NCI-H128 (cell line): ENCODE measurements around the gene SEMA3C.

Source experiments
- DNase-seq: peaks from one replicate; lab custom pipeline; 2025; ENCODE audit not compliant: unreplicated experiment; lab: John Stamatoyannopoulos, UW

The SEMA3C gene

GRCh38 chr7:80783678-80784327 lies 135.0 kb downstream of the SEMA3C start:
- DNase-seq: no peak

DNA sequence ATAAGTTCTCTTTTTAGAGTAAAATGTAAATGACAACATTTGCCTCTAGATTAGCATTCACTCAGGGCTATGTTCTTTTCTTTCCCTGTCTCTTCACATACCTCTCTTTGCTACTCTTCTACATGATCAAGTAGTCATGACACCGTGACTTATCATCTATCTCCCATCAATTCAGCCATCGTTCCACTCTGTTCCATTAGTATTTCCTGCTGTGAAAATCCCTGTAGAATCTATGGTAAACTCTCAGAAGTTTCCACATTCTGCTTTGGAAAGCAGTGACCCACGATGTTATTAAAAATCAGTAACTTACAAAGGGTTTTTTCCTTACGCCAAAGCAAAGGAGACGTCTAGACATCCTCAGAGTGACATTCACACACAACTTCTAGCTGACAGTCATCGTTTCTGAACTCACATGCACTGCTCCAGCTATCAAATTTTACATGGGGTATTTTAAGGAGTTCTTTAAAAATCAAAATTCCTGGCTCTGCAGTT lies 135.6 kb downstream of the SEMA3C start:
- DNase-seq: no peak

GRCh38 chr7:80781561-80781979 lies 137.3 kb downstream of the SEMA3C start:
- no peak for DNase-seq

GRCh38 chr7:80781146-80781545 lies 137.7 kb downstream of the SEMA3C start:
- no peak for DNase-seq

DNA sequence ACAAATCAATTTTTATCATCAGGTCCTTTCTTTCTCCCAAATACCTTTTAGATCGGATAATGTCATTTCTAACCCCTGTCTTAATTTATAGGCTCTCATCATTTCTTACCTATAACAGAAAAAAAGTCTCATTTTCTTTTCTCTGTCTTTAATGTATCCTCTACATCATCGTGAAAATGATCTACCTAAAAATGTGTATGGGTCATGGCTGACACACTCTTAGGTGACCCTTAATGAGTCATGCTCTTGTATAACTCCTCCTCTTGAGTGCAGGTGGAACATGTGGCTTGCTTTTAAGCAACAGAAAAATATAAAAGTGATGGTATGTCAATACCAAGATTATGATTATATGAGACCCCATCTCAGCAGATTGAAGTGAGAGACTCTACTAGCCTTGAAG lies 139.4 kb downstream of the SEMA3C start:
- no peak for DNase-seq

DNA sequence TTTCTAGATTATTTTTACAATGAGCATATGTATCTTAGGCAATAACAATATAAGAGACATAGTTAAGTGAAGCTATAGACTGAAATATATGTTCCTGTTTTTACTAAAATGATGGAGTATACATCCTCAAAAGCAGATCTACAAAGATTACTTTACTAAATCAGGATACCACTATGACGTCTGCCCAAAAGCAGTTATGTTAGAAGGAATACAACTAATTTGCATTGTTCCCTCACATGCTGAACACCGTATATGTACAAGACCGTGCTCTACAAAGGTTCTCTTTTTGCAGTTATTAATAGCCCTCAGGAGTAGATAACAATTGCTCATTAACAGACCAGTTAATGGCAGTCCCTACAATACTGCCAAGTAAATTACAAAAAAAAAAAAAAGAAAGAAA lies 143.0 kb downstream of the SEMA3C start:
- DNase-seq: no peak

DNA sequence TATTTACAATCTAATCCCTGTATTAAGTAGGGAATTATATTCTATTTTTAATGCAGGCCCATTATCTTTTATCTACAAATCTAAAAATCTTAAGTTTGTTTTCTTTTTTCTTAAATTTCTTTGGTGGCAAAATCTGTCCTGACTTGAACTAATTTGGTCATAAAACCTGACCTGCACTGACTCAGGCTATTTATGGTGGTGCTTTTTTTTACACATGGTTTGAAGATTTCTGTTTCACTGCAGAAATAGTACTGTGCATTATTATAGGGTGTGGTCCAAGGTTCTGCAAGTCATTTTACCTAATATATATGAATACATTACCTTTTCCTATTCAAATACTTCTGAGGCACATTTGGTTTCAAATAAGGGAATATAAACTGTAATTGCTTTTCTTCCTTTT lies 143.4 kb downstream of the SEMA3C start:
- DNase-seq: no peak

DNA sequence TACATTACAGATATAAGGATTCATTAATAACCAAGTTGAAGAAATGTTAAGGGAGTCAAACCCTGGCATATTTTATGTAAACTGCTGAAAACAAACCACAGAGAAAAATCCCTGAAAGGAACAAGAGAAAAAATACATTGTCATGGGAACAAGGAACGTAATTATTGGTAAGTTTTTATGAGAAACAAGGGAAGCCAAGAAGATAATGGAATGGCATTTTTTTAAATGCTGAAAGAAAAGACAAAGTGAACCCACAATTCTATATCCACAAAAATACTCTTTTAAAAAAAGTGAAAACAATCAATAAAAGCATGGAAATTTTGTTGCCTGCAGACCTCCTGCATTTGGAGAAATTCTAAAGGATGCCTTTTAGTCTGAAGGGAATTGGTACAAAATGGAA lies 144.0 kb downstream of the SEMA3C start:
- DNase-seq: no peak

GRCh38 chr7:80773787-80774508 lies 144.9 kb downstream of the SEMA3C start:
- no peak for DNase-seq

GRCh38 chr7:80772347-80772993 lies 146.4 kb downstream of the SEMA3C start:
- DNase-seq: no peak

- DNase-seq: no peak
Observed at GRCh38 chr7:80771523-80771922, 147.3 kb downstream of the SEMA3C start.

GRCh38 chr7:80770675-80771081 lies 148.2 kb downstream of the SEMA3C start:
- DNase-seq: no peak

- no peak for DNase-seq
Observed at GRCh38 chr7:80770061-80770460, 148.8 kb downstream of the SEMA3C start.

- no peak for DNase-seq
Observed at GRCh38 chr7:80768756-80769155, 150.1 kb downstream of the SEMA3C start.

- no peak for DNase-seq
Observed at GRCh38 chr7:80767654-80768053, 151.2 kb downstream of the SEMA3C start.

DNA sequence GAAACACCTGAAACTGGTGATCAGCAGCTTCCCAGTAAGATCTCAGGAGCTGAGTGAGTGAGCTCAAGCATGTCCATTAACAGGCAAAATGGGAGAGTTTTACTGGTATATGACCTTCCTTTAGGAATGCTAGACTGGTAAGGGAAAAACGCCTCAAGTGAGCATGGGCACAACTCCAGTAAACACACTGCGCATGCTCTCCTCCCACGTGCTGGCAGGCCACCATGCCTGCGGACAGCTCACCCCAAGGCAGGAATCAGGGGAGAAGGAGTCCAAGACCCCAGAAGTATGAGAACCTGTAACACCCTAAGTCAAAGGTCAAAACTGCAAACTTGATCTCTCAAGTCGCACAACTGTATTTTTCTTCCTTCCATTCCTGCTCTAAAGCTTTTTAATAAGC lies 152.1 kb downstream of the SEMA3C start:
- DNase-seq: no peak

- peak; percentile 57 for DNase-seq
Observed at GRCh38 chr7:80764132-80764531, 154.7 kb downstream of the SEMA3C start.

DNA sequence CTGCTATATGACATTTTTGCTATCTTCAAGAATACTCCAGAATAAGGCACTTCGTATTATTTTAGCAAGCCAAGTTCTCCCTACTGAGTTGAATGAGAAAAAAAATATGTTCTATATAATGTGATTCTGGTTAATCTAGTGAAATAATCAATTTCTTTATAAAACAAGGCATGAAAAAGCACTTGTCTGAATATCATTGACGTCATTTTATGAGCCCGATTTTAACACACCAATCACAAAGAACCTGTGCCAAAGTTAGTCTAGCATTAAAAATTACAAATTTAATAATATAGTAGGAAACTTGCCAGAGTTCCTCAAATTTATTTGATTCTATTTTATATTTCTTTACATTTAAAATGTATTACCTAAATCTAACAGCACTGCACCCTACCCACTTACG lies 155.1 kb downstream of the SEMA3C start:
- DNase-seq: no peak

GRCh38 chr7:80763289-80763688 lies 155.6 kb downstream of the SEMA3C start:
- DNase-seq: no peak

DNA sequence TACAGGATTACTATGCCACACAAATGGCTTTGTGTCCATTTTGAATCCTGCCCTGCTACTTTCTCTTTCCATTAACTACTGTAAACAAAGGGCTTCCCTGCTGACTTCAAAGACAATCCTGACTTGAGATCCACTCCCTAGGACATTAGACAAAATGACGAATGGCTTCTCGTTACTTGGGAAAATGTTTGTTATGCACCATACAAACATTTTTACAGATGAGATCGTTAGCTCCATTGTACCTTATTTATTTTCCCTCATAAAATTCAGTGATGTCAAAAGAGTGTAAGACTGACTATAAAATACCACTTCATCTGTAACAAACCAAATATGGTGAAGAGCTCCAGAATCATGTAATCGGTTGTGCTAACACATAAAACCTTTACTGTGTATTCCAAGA lies 158.6 kb downstream of the SEMA3C start:
- DNase-seq: peak; percentile 7

DNA sequence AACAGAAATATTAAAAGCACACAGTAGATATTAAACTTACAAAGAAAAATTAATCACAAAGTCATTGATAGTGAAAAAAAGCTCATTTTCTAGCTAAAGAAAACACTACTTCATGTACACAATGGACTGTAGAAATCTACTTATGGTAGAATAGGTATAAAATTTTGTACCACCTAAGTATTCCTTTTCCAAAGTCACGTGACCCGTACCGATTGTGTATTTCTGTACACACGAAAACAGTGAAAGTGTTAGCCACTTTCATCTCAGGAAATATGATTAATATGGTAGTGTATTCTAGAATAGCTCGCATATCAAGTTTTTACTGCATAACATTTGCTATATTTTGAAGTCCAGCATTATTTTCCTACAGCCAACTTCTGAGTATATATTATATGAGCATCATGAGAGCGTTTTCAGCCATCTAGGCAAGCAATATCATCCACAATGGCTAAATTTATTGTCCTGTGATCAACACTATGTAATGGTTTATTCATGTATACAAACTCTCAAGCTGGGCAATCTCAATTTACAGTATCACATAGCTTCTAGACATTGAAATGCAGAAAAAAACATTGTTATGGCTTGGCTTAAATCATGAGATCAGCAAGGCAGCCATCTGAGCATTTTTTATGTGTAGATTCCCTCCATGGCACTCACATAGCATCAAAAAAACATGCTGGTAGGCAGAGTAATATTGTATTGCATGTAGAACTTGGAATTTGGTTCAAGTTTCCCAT lies 165.7 kb downstream of the SEMA3C start:
- DNase-seq: no peak
